NCI-H446 treated with DMSO at 0.1 percent for 48 hours (cell line): ENCODE measurements around the gene WDR76.

Experiments
- DNase-seq: peaks from one replicate; lab custom pipeline; 2025; lab: John Stamatoyannopoulos, UW

Gene WDR76

GRCh38 chr15:43913026-43913780, 86.4 kb downstream of the WDR76 start:
- DNase-seq = peak; percentile 43

GRCh38 chr15:43913941-43914340, 87.1 kb downstream of the WDR76 start:
- no peak for DNase-seq

GRCh38 chr15:43915631-43916325, 89.0 kb downstream of the WDR76 start:
- DNase-seq = no peak

GRCh38 chr15:43916326-43916660, 89.5 kb downstream of the WDR76 start:
- no peak for DNase-seq
